ENCODE measurements around the gene OGA. TPM values are rescaled to one million over a fixed set of nuclear protein-coding genes. Genes with fewer than 3 reads are reported as not detected.
A peak's percentile ranks its signal among the peaks of the same experiment; 100 is the strongest.

Gene OGA
- total RNA-seq, 1 experiment from 2014 or later, result 96.1 TPM

DNA sequence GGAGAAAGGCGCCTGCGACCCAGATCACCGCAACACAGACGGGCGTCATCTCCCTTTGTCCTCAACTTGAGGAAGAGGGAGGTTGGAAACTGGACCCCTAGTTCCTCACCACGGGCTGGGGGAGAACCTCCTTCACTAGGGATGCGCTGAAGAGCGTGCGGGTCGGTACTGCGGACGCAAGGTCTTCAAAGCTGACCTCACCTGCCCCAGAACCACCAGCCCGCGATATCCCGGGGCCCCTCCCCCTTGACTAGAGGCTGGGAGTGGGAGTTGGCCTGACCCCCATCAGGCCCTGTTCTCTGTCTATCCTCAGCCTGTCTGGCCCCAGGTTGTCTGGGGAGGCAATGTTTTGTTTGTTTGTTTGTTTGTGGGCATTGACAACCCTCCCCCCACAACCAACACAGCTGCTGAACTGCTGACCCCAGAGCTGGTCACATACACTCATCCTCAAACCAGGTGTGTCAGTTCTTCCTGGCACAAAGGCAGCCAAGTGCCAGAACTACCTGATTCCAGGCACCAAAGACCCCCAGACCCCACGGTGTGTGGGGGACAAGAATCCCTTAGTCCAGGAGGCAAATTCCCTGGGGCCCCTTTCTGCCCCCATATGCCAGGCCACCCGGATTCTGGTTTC lies 37.9 kb downstream of the OGA start:
- CTCF ChIA-PET, result interaction anchor here (0.6 to 5.5 kb wide), 27 partner anchors 8 to 1800 kb away, joined by 3 to 47 read pairs (median 4); partner anchors contain the start of gene OGA
- Mint-ChIP-seq H3K27ac (ENCODE audit: low read depth, unreplicated experiment) (no peak overlapping the region), H3K4me3 (ENCODE audit: unreplicated experiment) (no peak overlapping the region), H3K36me3 (ENCODE audit: insufficient read depth, unreplicated experiment) (peaks cover 37% of the 10 kb centered on the region), H3K9me3 (ENCODE audit: unreplicated experiment) (no peaks in the 10 kb centered on the region), H3K4me1 (ENCODE audit: insufficient read depth, unreplicated experiment) (peaks cover 28% of the 10 kb centered on the region), H3K27me3 (ENCODE audit: insufficient read depth, unreplicated experiment) (no peaks in the 10 kb centered on the region)
- intact Hi-C loops (cut with micrococcal nuclease), result loop anchor here (2.0 to 5.0 kb wide), 3 partner anchors 292 to 618 kb away; no protein-coding TSS in a partner anchor
- POLR2A ChIA-PET, result interaction anchor here (1.1 to 5.4 kb wide), 2 partner anchors 38 to 567 kb away, joined by 3 to 56 read pairs; partner anchors contain the start of gene OGA
- TF ChIP-seq, protein P1, sequence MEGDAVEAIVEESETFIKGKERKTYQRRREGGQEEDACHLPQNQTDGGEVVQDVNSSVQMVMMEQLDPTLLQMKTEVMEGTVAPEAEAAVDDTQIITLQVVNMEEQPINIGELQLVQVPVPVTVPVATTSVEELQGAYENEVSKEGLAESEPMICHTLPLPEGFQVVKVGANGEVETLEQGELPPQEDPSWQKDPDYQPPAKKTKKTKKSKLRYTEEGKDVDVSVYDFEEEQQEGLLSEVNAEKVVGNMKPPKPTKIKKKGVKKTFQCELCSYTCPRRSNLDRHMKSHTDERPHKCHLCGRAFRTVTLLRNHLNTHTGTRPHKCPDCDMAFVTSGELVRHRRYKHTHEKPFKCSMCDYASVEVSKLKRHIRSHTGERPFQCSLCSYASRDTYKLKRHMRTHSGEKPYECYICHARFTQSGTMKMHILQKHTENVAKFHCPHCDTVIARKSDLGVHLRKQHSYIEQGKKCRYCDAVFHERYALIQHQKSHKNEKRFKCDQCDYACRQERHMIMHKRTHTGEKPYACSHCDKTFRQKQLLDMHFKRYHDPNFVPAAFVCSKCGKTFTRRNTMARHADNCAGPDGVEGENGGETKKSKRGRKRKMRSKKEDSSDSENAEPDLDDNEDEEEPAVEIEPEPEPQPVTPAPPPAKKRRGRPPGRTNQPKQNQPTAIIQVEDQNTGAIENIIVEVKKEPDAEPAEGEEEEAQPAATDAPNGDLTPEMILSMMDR (IDR thresholded peaks at IDR 0.05; ENCODE audit: unreplicated experiment), result no peak
- DNase-seq (ENCODE audit: unreplicated experiment), result no peak
- no TSS peak for BruUV-seq (replicated peaks)

- Mint-ChIP-seq H3K4me3 (ENCODE audit: unreplicated experiment) (no peak overlapping the region), H3K36me3 (ENCODE audit: insufficient read depth, unreplicated experiment) (peaks cover 31% of the 10 kb centered on the region), H3K27me3 (ENCODE audit: insufficient read depth, unreplicated experiment) (peaks cover 4% of the 10 kb centered on the region), H3K9me3 (ENCODE audit: unreplicated experiment) (no peaks in the 10 kb centered on the region), H3K4me1 (ENCODE audit: insufficient read depth, unreplicated experiment) (peaks cover 25% of the 10 kb centered on the region), H3K27ac (ENCODE audit: low read depth, unreplicated experiment) (no peak overlapping the region)
- intact Hi-C loops (cut with micrococcal nuclease), result loop anchor here (2.0 to 5.0 kb wide), 3 partner anchors 293 to 617 kb away; no protein-coding TSS in a partner anchor
- no TSS peak for BruUV-seq (replicated peaks)
- DNase-seq (ENCODE audit: unreplicated experiment), result no peak
- ChIA-PET POLR2A (no interaction called here), CTCF (interaction anchor here (0.6 to 5.5 kb wide), 6 partner anchors 14 to 777 kb away, joined by 3 to 31 read pairs (median 10); partner anchors contain the start of gene OGA)
- TF ChIP-seq, protein P1 (IDR thresholded peaks at IDR 0.05; ENCODE audit: unreplicated experiment), result peak; percentile 42
These were observed 38.6 kb downstream of the OGA start for GRCh38 chr10:101779544-101780186.

DNA sequence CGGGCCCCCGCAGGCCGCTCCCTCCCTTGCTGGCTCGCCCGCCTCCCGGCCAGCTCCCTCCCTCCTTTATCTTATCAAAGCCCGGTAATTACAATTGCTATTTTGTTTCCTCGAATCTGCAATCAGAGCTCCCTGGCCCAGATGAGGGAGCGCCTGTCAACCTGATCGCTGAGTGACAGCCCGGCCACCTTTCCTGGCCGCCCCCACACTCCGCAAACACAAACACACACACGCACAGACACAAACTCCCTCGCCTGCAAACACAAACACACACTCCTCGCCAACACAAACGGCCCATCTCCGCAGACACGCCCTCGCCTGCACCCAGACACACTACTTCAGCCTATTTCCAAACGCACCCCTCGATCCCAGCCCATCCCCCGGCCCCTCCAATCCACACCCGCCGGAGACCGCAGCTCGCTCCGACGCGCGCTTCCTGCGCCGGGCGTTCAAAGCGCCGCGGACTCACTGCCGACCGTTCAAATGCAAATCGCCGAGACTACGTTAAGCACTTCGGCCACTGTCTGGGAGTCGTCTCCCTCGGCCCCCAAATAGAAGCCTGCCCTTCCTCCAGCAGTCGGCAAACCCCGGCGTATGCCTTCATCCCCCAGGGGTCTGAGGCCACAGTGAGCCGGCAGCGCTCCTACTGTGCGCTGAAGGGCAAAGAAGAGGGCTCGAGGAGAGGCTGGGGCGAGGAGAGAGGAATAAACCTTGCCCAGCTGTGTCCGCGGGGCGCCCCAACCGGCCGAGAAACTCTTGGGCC lies 39.3 kb downstream of the OGA start:
- intact Hi-C loops (cut with micrococcal nuclease), result no loop called here
- no peak for DNase-seq (ENCODE audit: unreplicated experiment)
- Mint-ChIP-seq H3K36me3 (ENCODE audit: insufficient read depth, unreplicated experiment) (peaks cover 24% of the 10 kb centered on the region), H3K27me3 (ENCODE audit: insufficient read depth, unreplicated experiment) (peaks cover 11% of the 10 kb centered on the region), H3K4me1 (ENCODE audit: insufficient read depth, unreplicated experiment) (peaks cover 18% of the 10 kb centered on the region), H3K4me3 (ENCODE audit: unreplicated experiment) (no peak overlapping the region), H3K9me3 (ENCODE audit: unreplicated experiment) (no peaks in the 10 kb centered on the region), H3K27ac (ENCODE audit: low read depth, unreplicated experiment) (peak overlapping the region; percentile 65)
- BruUV-seq (replicated peaks), result no TSS peak
- TF ChIP-seq, protein P1 (IDR thresholded peaks at IDR 0.05; ENCODE audit: unreplicated experiment), result no peak
- ChIA-PET POLR2A (no interaction called here), CTCF (interaction anchor here (0.8 to 1.1 kb wide), 2 partner anchors 10 to 176 kb away, joined by 3 read pairs; no protein-coding TSS in a partner anchor)

Data from MCF 10A (cell line).